ENCODE results near the gene CNIH2. TPM values are rescaled to one million over a fixed set of nuclear protein-coding genes. Genes with fewer than 3 reads are reported as not detected.
"Not testable (repeated sequence)": the region's sequence is repeated elsewhere in the genome, so short reads cannot be mapped to it uniquely, and the experiment has no call there.

Gene CNIH2
- total and polyA plus RNA-seq, 4 experiments from 2014 or later, result 1.4 to 1.8 TPM; not detected in 2

- ChIA-PET POLR2A (ENCODE audit: partially characterized antibody) (interaction anchor here (1.0 to 1.2 kb wide), 3 partner anchors 11 to 47 kb away, joined by 3 to 4 read pairs (median 3); no protein-coding TSS in a partner anchor), CTCF (ENCODE audit: partially characterized antibody) (no interaction called here)
- Histone ChIP-seq H3K27me3 (ENCODE audit: insufficient read depth, low read length) (no peaks in the 10 kb centered on the region), H3K4me3 (ENCODE audit: low read length in 2 of 2) (no peak overlapping the region), H3K27ac (ENCODE audit: low read depth, low read length) (no peak overlapping the region), H3K9me3 (ENCODE audit: control insufficient read depth in 1 of 2, low read length in 2 of 2) (no peaks in the 10 kb centered on the region), H3K4me1 (ENCODE audit: insufficient read depth, low read length) (no peaks in the 10 kb centered on the region), H3K36me3 (ENCODE audit: insufficient read depth, low read length) (peaks cover 55% of the 10 kb centered on the region)
- H3K27ac Mint-ChIP-seq, result peak overlapping the region in 2 of 7 donors; percentile 70 to 73
- peaks cover 0 to 1% (median 0%) of the 10 kb centered on the region in 8 donors for H3K9me3 Mint-ChIP-seq
- intact Hi-C loops (cut with micrococcal nuclease), result no loop called here
- peaks cover 21 to 73% of the 10 kb centered on the region in 2 donors for H3K36me3 Mint-ChIP-seq
- no peaks in the 10 kb centered on the region for H3K4me1 Mint-ChIP-seq
- no peak overlapping the region for H3K4me3 Mint-ChIP-seq
- no peak for DNase-seq
- no peaks in the 10 kb centered on the region for H3K27me3 Mint-ChIP-seq
These were observed 35.7 kb upstream of the CNIH2 start for GRCh38 chr11:66242095-66242765.

GRCh38 chr11:66243782-66244535, 34.0 kb upstream of the CNIH2 start:
- H3K9me3 ChIP-seq (ENCODE audit: control insufficient read depth in 1 of 2, low read length in 2 of 2), result no peaks in the 10 kb centered on the region
- DNase-seq, result no peak
- no peaks in the 10 kb centered on the region for H3K4me1 ChIP-seq (ENCODE audit: insufficient read depth, low read length)
- no peak overlapping the region for H3K4me3 ChIP-seq (ENCODE audit: low read length in 2 of 2)
- Mint-ChIP-seq H3K27ac (peak overlapping the region in 5 of 7 donors; percentile 18 to 81 (median 52)), H3K27me3 (no peaks in the 10 kb centered on the region), H3K4me1 (no peaks in the 10 kb centered on the region), H3K9me3 (peaks cover 0 to 1% (median 0%) of the 10 kb centered on the region in 8 donors), H3K36me3 (peaks cover 13 to 68% of the 10 kb centered on the region in 2 donors), H3K4me3 (no peak overlapping the region)
- ChIA-PET CTCF (ENCODE audit: partially characterized antibody) (no interaction called here), POLR2A (ENCODE audit: partially characterized antibody) (no interaction called here)
- no peak overlapping the region for H3K27ac ChIP-seq (ENCODE audit: low read depth, low read length)
- H3K36me3 ChIP-seq (ENCODE audit: insufficient read depth, low read length), result peaks cover 42% of the 10 kb centered on the region
- no peaks in the 10 kb centered on the region for H3K27me3 ChIP-seq (ENCODE audit: insufficient read depth, low read length)
- intact Hi-C loops (cut with micrococcal nuclease), result no loop called here

- no peak for DNase-seq
- no peaks in the 10 kb centered on the region for H3K9me3 ChIP-seq (ENCODE audit: control insufficient read depth in 1 of 2, low read length in 2 of 2)
- ChIA-PET POLR2A (ENCODE audit: partially characterized antibody) (interaction anchor here (0.7 kb wide), 1 partner anchor 15 kb away, joined by 3 read pairs; no protein-coding TSS in a partner anchor), CTCF (ENCODE audit: partially characterized antibody) (interaction anchor here (2.0 kb wide), 1 partner anchor 10 kb away, joined by 9 read pairs; no protein-coding TSS in a partner anchor)
- intact Hi-C loops (cut with micrococcal nuclease), result no loop called here
- H3K27me3 Mint-ChIP-seq, result no peaks in the 10 kb centered on the region
- H3K4me3 Mint-ChIP-seq, result peak overlapping the region in 1 of 8 donors; percentile 4
- no peaks in the 10 kb centered on the region for H3K27me3 ChIP-seq (ENCODE audit: insufficient read depth, low read length)
- peaks cover 10 to 54% of the 10 kb centered on the region in 2 donors for H3K36me3 Mint-ChIP-seq
- H3K27ac Mint-ChIP-seq, result peak overlapping the region in 4 of 7 donors; percentile 2 to 86 (median 44)
- H3K4me1 ChIP-seq (ENCODE audit: insufficient read depth, low read length), result no peaks in the 10 kb centered on the region
- peaks cover 0 to 1% (median 0%) of the 10 kb centered on the region in 8 donors for H3K9me3 Mint-ChIP-seq
- H3K4me1 Mint-ChIP-seq, result peaks cover 4 to 13% (median 11%) of the 10 kb centered on the region in 4 donors
- no peak overlapping the region for H3K4me3 ChIP-seq (ENCODE audit: low read length in 2 of 2)
- H3K27ac ChIP-seq (ENCODE audit: low read depth, low read length), result no peak overlapping the region
- peaks cover 14% of the 10 kb centered on the region for H3K36me3 ChIP-seq (ENCODE audit: insufficient read depth, low read length)
These were observed 30.7 kb upstream of the CNIH2 start for GRCh38 chr11:66247295-66247694.

- intact Hi-C loops (cut with micrococcal nuclease), result no loop called here
- H3K27me3 Mint-ChIP-seq, result no peaks in the 10 kb centered on the region
- Histone ChIP-seq H3K4me3 (ENCODE audit: low read length in 2 of 2) (no peak overlapping the region), H3K27ac (ENCODE audit: low read depth, low read length) (no peak overlapping the region), H3K36me3 (ENCODE audit: insufficient read depth, low read length) (peaks cover 9% of the 10 kb centered on the region), H3K27me3 (ENCODE audit: insufficient read depth, low read length) (no peaks in the 10 kb centered on the region), H3K4me1 (ENCODE audit: insufficient read depth, low read length) (no peaks in the 10 kb centered on the region), H3K9me3 (ENCODE audit: control insufficient read depth in 1 of 2, low read length in 2 of 2) (no peaks in the 10 kb centered on the region)
- peaks cover 4 to 13% (median 11%) of the 10 kb centered on the region in 4 donors for H3K4me1 Mint-ChIP-seq
- no peak for DNase-seq
- peaks cover 10 to 50% of the 10 kb centered on the region in 2 donors for H3K36me3 Mint-ChIP-seq
- ChIA-PET POLR2A (ENCODE audit: partially characterized antibody) (no interaction called here), CTCF (ENCODE audit: partially characterized antibody) (interaction anchor here (2.0 kb wide), 1 partner anchor 10 kb away, joined by 9 read pairs; no protein-coding TSS in a partner anchor)
- no peak overlapping the region for H3K4me3 Mint-ChIP-seq
- peak overlapping the region in 3 of 7 donors; percentile 35 to 86 (median 58) for H3K27ac Mint-ChIP-seq
- H3K9me3 Mint-ChIP-seq, result peaks cover 0 to 2% (median 0%) of the 10 kb centered on the region in 8 donors
These were observed 30.2 kb upstream of the CNIH2 start for GRCh38 chr11:66247801-66248200.

- ChIA-PET CTCF (ENCODE audit: partially characterized antibody) (no interaction called here), POLR2A (ENCODE audit: partially characterized antibody) (no interaction called here)
- Mint-ChIP-seq H3K4me3 (no peak overlapping the region), H3K36me3 (peaks cover 10 to 44% of the 10 kb centered on the region in 2 donors), H3K9me3 (peaks cover 0 to 2% (median 0%) of the 10 kb centered on the region in 8 donors), H3K27ac (peak overlapping the region in 6 of 7 donors; percentile 8 to 64 (median 40)), H3K27me3 (no peaks in the 10 kb centered on the region), H3K4me1 (peaks cover 4 to 18% (median 11%) of the 10 kb centered on the region in 4 donors)
- no peak for DNase-seq
- H3K9me3 ChIP-seq (ENCODE audit: control insufficient read depth in 1 of 2, low read length in 2 of 2), result no peaks in the 10 kb centered on the region
- H3K27ac ChIP-seq (ENCODE audit: low read depth, low read length), result no peak overlapping the region
- peaks cover under 1% of the 10 kb centered on the region for H3K36me3 ChIP-seq (ENCODE audit: insufficient read depth, low read length)
- no peaks in the 10 kb centered on the region for H3K4me1 ChIP-seq (ENCODE audit: insufficient read depth, low read length)
- no peak overlapping the region for H3K4me3 ChIP-seq (ENCODE audit: low read length in 2 of 2)
- intact Hi-C loops (cut with micrococcal nuclease), result no loop called here
- H3K27me3 ChIP-seq (ENCODE audit: insufficient read depth, low read length), result no peaks in the 10 kb centered on the region
These were observed 29.1 kb upstream of the CNIH2 start for GRCh38 chr11:66248903-66249302.

GRCh38 chr11:66251809-66252208, 26.2 kb upstream of the CNIH2 start:
- Mint-ChIP-seq H3K4me1 (peaks cover 10 to 31% (median 20%) of the 10 kb centered on the region in 4 donors), H3K36me3 (peaks cover 5 to 26% of the 10 kb centered on the region in 2 donors), H3K4me3 (peak overlapping the region in 1 of 8 donors; percentile 39), H3K27ac (peak overlapping the region in 4 of 7 donors; percentile 29 to 58 (median 46)), H3K27me3 (no peaks in the 10 kb centered on the region), H3K9me3 (peaks cover 0 to 2% (median 0%) of the 10 kb centered on the region in 8 donors)
- H3K36me3 ChIP-seq (ENCODE audit: insufficient read depth, low read length), result no peaks in the 10 kb centered on the region
- H3K4me1 ChIP-seq (ENCODE audit: insufficient read depth, low read length), result peaks cover 10% of the 10 kb centered on the region
- H3K27me3 ChIP-seq (ENCODE audit: insufficient read depth, low read length), result no peaks in the 10 kb centered on the region
- H3K27ac ChIP-seq (ENCODE audit: low read depth, low read length), result no peak overlapping the region
- POLR2A ChIA-PET (ENCODE audit: partially characterized antibody), result interaction anchor here (1.3 to 3.0 kb wide), 3 partner anchors 14 to 28 kb away, joined by 9 to 14 read pairs (median 12); no protein-coding TSS in a partner anchor
- intact Hi-C loops (cut with micrococcal nuclease), result no loop called here
- no peak for DNase-seq
- CTCF ChIA-PET (ENCODE audit: partially characterized antibody), result interaction anchor here (0.5 to 1.5 kb wide), 2 partner anchors 27 to 117 kb away, joined by 3 to 4 read pairs; no protein-coding TSS in a partner anchor
- H3K9me3 ChIP-seq (ENCODE audit: control insufficient read depth in 1 of 2, low read length in 2 of 2), result no peaks in the 10 kb centered on the region
- no peak overlapping the region for H3K4me3 ChIP-seq (ENCODE audit: low read length in 2 of 2)

GRCh38 chr11:66253081-66253480, 24.9 kb upstream of the CNIH2 start:
- Mint-ChIP-seq H3K27ac (peak overlapping the region in 6 of 7 donors; percentile 6 to 90 (median 70)), H3K4me3 (peak overlapping the region in 1 of 8 donors; percentile 48)

More at GRCh38 chr11:66253081-66253480, 24.9 kb upstream of the CNIH2 start:
- H3K9me3 ChIP-seq (ENCODE audit: control insufficient read depth in 1 of 2, low read length in 2 of 2); H3K27me3 Mint-ChIP-seq; H3K36me3 ChIP-seq (ENCODE audit: insufficient read depth, low read length); intact Hi-C loops (cut with micrococcal nuclease); H3K27ac ChIP-seq (ENCODE audit: low read depth, low read length); H3K4me3 ChIP-seq (ENCODE audit: low read length in 2 of 2); H3K27me3 ChIP-seq (ENCODE audit: insufficient read depth, low read length); CTCF ChIA-PET (ENCODE audit: partially characterized antibody); DNase-seq; H3K9me3 Mint-ChIP-seq: not testable (repeated sequence)
- peaks cover 4 to 24% of the 10 kb centered on the region in 2 donors for H3K36me3 Mint-ChIP-seq
- POLR2A ChIA-PET (ENCODE audit: partially characterized antibody), result interaction anchor here (1.0 to 3.0 kb wide), 3 partner anchors 11 to 15 kb away, joined by 4 to 14 read pairs (median 12); no protein-coding TSS in a partner anchor
- H3K4me1 ChIP-seq (ENCODE audit: insufficient read depth, low read length), result peaks cover 12% of the 10 kb centered on the region
- peaks cover 12 to 36% (median 23%) of the 10 kb centered on the region in 4 donors for H3K4me1 Mint-ChIP-seq

Data from CD4-positive, alpha-beta memory T cell (primary cell).